BE2C (cell line): Measurements from ENCODE around the gene MID1.

Experiments used
- DNase-seq: peaks from one replicate; pipeline ENCODE4 v3.0.0-alpha.2; 2020
- H3K27me3 ChIP-seq: fragments of 250-450 bp; sonication (Bioruptor Pico); 2 replicates; pipeline ENCODE4 v1.5.1; 2020; ENCODE audit warnings: mild to moderate bottlenecking
- H3K36me3 ChIP-seq: fragments of 250-450 bp; sonication (Bioruptor Pico); 2 replicates; pipeline ENCODE4 v1.5.1; 2020; ENCODE audit warnings: mild to moderate bottlenecking
- H3K4me1 ChIP-seq: fragments of 250-450 bp; sonication (Bioruptor Pico); 2 replicates; pipeline ENCODE4 v1.5.1; 2020
- H3K4me3 ChIP-seq: 2 replicates; pipeline ENCODE4 v1.5.1; 2011; ENCODE audit warnings: low read depth, low read length
- H3K9me3 ChIP-seq: fragments of 250-450 bp; sonication (Bioruptor Pico); 2 replicates; pipeline ENCODE4 v1.5.1; 2020
- TF ChIP-seq, protein P1 (sequence below): IDR thresholded peaks from 2 replicates; pipeline ENCODE4 v1.5.1; 2012; ENCODE audit warnings: mild to moderate bottlenecking, low read depth, low read length

Gene MID1

DNA sequence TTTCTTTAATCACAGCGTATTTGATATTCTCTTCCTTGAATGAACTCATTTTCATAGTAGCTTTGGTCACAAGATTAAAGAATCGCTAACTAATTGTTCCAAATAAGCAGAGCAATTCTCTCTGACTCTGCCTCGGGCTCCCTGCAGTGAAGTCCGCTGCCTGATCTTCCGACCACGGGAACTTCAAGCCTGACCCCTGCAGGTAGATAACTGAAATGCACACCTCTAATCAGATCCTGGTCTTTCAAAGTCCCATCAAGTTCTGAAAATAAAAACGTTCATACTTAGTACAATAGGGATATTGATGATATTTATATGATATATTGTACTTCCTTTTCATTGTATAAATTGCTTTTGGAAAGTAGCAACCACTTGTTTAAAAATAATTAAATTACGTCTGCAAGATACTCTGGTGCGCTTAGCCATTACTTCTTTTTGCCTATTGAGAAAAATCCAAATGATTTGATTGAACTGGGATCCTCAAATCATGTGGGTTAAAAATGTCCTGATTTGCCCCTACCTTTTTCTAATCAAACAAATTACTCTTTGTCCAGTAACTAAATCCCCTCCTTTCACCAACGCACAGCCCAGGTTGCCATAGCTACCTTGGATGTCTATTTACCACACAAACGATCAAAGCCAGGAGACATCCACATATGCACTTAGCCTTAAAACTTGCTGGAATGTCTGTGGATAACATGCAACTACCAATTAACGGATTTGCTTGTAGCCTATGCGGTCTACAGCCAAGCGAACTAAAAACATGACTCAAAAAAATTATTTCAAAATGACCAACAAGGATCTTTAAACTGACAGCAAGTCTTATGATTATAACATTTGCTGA lies 4.2 kb downstream of the MID1 start:
- no peaks in the 10 kb centered on the region for H3K9me3 ChIP-seq
- DNase-seq, result peak; percentile 49

DNA sequence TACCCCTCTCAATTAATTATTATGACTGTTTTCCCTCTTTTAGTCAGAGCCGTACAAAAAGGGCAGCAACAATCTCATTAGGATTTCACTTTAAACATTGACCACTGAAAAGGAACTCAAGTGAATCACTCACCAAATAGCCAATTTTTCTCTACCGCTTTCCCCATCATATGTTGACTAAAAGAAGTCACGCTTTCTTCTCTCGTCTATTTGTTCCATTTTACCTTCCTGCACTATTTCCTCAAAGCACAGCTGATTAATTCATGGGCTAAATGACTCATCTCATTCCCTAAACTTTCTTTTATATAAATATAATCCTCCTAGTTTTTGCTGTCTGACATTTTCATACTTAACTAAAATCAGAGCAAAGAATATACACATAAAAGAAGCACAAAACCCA lies 8.2 kb downstream of the MID1 start:
- no peak overlapping the region; the same call in 1 of the 2 replicates for H3K4me3 ChIP-seq
- no peaks in the 10 kb centered on the region; the same call in none of the 2 replicates for H3K4me1 ChIP-seq
- no peaks in the 10 kb centered on the region for H3K27me3 ChIP-seq
- H3K9me3 ChIP-seq, result no peaks in the 10 kb centered on the region
- DNase-seq, result no peak
- TF ChIP-seq, protein P1, sequence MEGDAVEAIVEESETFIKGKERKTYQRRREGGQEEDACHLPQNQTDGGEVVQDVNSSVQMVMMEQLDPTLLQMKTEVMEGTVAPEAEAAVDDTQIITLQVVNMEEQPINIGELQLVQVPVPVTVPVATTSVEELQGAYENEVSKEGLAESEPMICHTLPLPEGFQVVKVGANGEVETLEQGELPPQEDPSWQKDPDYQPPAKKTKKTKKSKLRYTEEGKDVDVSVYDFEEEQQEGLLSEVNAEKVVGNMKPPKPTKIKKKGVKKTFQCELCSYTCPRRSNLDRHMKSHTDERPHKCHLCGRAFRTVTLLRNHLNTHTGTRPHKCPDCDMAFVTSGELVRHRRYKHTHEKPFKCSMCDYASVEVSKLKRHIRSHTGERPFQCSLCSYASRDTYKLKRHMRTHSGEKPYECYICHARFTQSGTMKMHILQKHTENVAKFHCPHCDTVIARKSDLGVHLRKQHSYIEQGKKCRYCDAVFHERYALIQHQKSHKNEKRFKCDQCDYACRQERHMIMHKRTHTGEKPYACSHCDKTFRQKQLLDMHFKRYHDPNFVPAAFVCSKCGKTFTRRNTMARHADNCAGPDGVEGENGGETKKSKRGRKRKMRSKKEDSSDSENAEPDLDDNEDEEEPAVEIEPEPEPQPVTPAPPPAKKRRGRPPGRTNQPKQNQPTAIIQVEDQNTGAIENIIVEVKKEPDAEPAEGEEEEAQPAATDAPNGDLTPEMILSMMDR, result no peak
- H3K36me3 ChIP-seq, result no peaks in the 10 kb centered on the region

More for the DNA sequence above, 4.2 kb downstream of the MID1 start:
- Histone ChIP-seq H3K36me3 (no peaks in the 10 kb centered on the region), H3K27me3 (no peaks in the 10 kb centered on the region), H3K4me1 (no peaks in the 10 kb centered on the region; the same call in none of the 2 replicates), H3K4me3 (peak overlapping the region; percentile 32)
- TF ChIP-seq, protein P1, result peak; percentile 73

DNA sequence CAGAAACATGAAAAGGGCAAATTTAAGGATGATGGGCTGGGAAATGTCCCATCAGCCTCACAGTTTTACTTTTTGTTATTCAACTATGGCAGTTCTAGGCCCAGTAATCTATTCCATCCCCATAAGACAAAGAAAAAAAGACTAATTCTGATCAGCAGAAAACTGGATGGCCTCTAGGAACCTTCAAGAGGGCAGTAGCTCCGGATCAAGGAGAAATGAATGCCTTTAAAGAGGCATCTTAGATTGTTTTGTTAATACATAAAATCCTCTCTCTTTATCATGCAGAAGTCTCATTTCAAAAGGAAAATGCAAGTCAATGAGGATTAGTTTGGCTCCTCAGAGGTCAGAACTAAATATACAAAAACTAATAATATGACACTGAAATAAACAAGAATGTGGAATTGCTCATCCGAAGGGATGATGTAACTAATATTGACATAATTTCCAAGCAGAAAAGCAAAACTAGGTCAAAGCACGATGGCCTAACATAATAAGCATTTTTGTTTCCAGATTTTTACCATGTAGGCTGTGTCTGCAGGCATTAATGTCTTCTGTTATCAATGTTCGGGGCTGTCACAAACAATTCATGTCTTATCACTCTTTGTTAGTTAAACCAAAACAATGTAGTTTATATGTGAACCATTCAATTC lies 8.8 kb downstream of the MID1 start:
- Histone ChIP-seq H3K9me3 (no peaks in the 10 kb centered on the region), H3K27me3 (no peaks in the 10 kb centered on the region), H3K4me3 (peak overlapping the region; percentile 9), H3K36me3 (no peaks in the 10 kb centered on the region), H3K4me1 (no peaks in the 10 kb centered on the region; the same call in none of the 2 replicates)
- DNase-seq, result no peak
- TF ChIP-seq, protein P1, result no peak

DNA sequence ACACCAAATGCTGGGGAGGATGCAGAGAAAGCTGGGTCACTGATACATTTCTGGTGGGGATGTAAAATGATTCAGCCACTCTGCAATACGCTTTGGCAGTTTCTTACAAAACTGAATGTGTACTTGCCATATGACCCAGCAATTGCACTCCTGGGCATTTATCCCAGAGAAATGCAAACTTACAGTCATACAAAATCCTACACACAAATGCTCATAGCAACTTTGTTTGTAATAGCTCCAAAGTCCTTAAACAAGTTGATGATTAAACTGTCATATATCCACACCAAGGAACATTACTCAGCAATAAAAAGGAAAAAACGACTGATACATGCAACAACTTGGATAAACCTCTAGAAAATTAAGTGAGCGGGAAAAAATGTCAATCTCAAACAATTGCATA lies 12.3 kb downstream of the MID1 start:
- no peak overlapping the region for H3K4me3 ChIP-seq

DNA sequence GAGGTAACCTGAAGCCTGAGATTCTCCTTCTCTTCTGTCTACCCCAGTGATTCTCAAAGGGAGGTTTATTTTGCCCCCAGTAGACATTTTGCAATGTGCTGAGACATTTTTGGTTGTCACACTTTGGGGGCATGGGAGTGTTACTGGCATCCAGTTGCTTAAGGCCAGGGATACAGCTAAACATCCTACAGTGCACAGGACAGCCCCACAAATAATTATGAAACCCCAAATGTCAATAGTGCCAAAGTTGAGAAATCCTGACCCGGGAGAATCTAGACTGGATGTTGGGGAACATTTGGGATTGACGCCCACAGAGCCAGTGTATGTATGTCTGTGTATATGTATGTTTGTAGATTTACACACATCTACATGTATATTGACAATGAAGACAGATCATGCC lies 13.2 kb downstream of the MID1 start:
- Histone ChIP-seq H3K36me3 (no peaks in the 10 kb centered on the region), H3K9me3 (no peaks in the 10 kb centered on the region), H3K4me1 (no peaks in the 10 kb centered on the region), H3K4me3 (no peak overlapping the region), H3K27me3 (no peaks in the 10 kb centered on the region)
- TF ChIP-seq, protein P1, result no peak
- DNase-seq, result no peak

More for the DNA sequence above, 12.3 kb downstream of the MID1 start:
- Histone ChIP-seq H3K27me3 (no peaks in the 10 kb centered on the region), H3K36me3 (no peaks in the 10 kb centered on the region), H3K9me3 (no peaks in the 10 kb centered on the region), H3K4me1 (no peaks in the 10 kb centered on the region)
- no peak for DNase-seq
- TF ChIP-seq, protein P1, result no peak

DNA sequence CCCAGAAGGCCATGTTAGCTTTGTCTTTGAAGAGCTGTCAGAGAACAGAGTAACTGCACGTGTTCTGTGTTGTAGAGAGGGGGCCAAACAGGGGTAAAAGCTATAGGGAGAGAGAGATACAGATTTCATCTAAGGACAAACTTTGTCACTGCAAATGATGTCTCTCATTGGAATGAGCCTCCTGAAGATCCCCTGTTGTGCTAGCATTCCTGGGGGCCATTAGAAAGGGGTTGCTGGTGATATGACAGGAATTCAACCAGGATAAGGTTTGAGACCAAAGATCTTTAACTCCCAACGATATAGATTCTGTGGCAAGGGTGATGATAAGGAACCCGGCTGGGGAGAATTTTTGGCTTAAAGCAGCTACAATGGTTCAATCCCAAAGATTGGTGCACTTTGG lies 16.8 kb downstream of the MID1 start:
- TF ChIP-seq, protein P1, result no peak
- no peaks in the 10 kb centered on the region for H3K36me3 ChIP-seq
- DNase-seq, result no peak
- no peaks in the 10 kb centered on the region for H3K4me1 ChIP-seq
- no peaks in the 10 kb centered on the region for H3K9me3 ChIP-seq
- no peak overlapping the region for H3K4me3 ChIP-seq
- no peaks in the 10 kb centered on the region for H3K27me3 ChIP-seq
